Measurements from ENCODE around the gene SPATS1.

DNA sequence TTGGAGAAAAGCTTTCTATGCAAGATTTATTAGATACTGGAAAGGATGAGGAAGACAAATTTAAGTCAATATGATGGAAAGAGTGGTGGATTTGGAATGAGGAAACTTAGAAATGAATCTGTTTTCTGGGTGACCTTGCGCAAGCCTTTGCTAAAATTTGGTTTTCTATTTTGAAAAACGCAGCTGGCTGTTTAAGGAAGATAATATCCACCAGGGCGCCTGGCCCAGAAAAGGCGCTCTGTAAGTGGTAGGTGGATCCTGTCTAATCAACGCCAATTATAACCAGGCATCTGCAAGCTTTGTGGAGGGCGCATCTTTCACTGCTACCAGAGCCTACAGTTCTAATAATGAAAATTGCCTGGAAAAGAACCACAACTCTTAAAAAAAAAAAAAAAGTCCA, 398 bp upstream of the SPATS1 start:
- TF ChIP-seq, protein P1, sequence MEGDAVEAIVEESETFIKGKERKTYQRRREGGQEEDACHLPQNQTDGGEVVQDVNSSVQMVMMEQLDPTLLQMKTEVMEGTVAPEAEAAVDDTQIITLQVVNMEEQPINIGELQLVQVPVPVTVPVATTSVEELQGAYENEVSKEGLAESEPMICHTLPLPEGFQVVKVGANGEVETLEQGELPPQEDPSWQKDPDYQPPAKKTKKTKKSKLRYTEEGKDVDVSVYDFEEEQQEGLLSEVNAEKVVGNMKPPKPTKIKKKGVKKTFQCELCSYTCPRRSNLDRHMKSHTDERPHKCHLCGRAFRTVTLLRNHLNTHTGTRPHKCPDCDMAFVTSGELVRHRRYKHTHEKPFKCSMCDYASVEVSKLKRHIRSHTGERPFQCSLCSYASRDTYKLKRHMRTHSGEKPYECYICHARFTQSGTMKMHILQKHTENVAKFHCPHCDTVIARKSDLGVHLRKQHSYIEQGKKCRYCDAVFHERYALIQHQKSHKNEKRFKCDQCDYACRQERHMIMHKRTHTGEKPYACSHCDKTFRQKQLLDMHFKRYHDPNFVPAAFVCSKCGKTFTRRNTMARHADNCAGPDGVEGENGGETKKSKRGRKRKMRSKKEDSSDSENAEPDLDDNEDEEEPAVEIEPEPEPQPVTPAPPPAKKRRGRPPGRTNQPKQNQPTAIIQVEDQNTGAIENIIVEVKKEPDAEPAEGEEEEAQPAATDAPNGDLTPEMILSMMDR (conservative IDR thresholded peaks at IDR 0.05; ENCODE audit: low read length), result no peak
- TF ChIP-seq EZH2phosphoT487 (IDR thresholded peaks at IDR 0.05; ENCODE audit: borderline replicate concordance), result no peak

Measured in Loucy (cell line).